ENCODE data around the gene ODAPH.

The ODAPH gene

DNA sequence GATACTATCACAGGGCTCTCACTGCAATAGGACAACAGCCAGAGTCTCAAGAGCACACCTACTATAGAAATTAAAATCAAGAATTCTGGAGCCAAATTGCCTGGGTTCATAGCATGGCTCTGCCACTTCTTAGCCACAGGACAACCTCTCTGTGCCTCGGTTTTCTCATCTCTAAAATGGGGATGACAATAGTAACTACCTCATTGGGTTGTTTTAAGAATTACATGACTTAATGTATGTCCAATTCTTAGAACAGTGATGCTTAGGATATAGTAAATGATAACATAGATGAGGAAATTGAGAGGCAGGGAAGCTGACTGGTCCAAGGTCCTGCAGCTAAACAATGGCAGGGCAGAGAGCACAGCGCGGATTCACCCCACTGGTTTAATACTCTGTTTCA, 11.0 kb upstream of the ODAPH start:
- no peak for DNase-seq (ENCODE audit: low read depth)

DNA sequence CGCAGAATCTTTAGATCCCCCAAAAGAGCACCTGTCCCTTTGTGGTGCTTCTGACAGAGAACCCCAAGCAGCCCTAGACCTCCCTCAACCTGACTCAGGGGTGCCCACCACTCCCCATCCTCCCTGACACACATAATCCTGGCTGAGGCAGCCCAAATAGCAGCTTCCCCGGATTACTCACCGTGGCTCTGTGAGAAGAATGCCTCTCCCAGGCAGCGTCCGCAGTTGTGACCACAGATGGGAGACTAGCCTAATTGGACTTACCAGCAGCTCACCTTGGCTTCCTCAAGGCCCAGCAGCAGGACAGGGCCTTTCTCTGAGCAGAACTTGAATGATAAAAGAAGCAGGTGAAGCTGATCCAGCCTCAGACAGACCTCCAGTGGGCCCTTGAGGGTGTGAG, 10.3 kb upstream of the ODAPH start:
- DNase-seq (ENCODE audit: low read depth): no peak

DNA sequence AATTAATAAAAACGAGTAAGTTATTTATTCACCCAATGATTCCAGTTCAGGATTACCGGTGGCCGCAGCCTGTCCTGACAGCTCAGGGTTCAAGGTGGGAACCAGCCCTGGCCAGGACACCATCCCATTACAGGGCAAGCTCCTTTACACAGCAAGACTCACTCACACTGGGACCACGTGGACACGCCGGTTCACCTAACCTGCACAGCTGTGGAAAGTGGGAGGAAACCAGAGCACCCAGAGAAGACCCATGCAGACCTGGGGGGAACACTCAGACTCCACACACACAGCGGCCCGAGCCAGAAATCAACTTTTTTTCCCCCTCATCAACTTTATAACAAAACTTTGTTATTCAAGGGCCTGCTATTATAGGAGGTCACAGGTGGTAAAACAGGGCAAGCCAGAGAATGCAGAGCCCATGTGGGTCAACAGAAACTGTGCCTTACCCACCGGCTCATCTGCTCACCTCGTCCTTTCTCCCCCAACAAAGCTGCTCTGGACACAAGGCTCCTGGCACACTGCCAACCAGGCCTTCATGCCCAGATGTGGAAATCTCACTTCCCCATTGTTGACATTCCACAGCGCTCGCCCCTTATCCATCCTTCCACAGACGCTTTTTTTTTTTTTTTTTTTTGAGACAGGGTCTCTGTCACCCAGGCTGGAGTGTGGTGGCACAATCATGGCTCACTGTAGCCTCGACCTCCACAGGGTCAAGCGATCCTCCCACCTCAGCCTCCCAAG, 8.0 kb upstream of the ODAPH start:
- DNase-seq (ENCODE audit: low read depth): no peak

DNA sequence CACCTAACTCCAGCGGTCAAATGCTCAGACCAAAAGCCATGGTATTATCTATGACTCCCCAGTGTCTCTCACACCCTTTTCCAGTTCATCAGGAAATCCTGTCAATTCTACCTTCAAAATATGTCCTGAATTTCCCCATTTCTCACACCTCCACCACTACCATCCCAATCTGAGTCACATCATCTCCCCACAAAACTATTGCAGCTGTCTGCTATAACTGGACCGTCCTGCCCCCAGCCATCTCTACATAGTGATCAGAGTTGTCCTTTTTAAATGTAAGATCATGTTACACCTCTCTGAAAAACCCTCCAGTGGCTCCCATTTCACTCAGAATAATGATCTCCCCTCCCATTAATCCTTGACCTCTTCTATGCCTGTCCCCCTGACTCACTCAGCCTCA, 6.8 kb upstream of the ODAPH start:
- no peak for DNase-seq (ENCODE audit: low read depth)

DNA sequence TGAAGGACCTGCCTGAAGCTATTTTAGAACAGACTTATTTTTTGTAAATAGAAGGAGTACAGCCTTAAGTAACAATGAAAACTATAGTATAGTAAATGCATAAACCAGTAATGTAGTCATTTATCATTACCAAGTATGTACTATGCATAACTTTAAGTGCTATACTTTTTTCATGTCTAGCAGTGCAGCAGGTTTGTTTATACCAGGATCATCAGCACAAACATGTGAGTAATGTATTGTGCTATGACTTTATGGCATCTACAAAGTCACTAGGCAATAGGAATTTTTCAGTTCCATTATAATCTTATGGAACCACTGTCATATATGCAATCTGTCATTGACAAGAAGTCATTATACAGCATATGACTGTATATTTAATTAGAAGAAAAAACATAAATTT, 3.4 kb upstream of the ODAPH start:
- DNase-seq (ENCODE audit: low read depth): no peak

DNA sequence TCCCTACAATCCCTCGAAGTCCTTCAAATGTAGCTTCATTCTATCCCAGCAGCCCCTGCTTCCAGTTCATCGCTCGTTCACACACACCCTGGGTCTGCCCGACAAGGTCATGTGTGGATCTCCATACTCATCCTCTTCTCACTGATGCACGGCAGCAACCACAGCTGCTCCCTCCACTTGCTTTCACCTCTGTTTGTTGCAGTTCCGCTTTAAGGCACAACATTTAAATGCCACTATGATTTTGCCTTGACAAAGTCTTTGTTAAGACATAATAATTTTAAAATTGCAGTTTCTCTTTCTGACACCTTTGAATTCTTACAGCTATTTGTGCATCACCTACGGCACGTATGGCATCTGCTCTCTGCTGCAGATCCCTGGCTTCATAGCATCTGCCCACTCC, 1.8 kb downstream of the ODAPH start:
- DNase-seq (ENCODE audit: low read depth): no peak

DNA sequence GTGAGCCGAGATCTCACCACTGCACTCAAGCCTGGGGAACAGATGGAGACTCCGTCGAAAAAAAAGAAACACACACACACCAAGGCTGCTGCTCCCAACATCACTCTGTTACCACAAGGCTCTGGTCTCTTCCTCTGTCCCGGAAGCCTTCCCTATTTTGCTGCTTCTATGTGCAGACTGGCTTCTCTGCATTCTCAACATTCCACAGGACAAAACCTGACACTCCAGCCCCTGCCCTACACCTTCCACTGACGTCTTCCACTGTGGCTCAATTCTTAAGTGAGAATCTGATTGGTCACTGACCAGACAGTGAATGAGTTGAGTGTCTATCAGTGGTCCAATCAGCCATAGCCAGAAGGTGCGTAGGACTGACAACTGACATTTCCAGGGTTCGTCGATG, 5.9 kb downstream of the ODAPH start:
- DNase-seq (ENCODE audit: low read depth): no peak

DNA sequence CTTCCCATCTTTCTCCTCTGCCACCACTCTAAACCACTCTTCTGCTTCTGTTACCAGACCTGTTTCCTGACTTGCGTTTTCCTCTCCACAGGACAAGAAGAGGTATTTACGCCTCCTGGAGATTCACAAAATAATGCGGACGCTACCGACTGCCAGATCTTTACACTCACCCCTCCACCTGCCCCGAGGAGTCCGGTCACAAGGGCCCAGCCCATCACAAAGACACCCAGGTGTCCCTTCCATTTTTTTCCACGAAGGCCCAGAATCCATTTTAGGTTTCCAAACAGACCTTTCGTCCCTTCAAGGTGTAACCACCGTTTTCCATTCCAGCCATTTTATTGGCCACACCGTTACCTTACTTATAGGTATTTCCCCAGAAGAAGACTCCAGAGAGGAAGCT, 8.2 kb downstream of the ODAPH start:
- no peak for DNase-seq (ENCODE audit: low read depth)

DNA sequence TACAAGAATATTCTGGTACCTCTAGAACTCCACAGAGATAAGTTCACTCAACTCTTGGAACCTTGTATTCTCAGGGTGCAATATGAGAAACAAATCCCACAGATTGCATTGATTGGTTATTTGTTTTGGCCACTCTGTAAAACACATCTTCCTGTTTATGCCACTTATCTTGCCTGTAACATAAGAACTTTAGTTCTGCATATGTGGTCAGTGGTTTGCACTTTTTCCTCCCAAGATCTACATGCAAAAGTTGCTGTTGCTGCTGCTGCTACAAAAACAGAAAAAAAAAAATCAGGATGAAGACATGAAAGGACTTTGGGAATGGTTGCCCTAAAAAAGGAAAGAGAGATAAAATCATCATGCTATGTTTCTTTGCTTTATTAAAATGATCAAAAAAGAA, 9.6 kb downstream of the ODAPH start:
- DNase-seq (ENCODE audit: low read depth): no peak

DNA sequence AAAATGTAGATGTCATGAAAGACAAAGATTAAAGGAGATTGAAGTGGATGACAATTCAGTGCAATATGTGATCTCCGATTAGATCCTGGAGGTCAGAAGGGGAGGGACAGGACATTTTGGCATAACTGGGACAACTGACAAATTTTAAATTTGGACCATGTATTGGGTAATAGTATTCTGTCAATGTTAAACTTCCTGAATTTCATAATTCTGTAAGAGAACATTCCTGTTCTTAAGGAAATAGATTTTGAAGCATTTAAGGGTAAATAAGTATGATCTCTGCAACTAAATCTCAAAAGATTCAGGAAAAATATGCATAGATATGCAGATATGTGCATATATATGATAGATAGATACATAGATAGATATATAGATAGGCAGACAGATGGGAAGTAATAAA, 11.0 kb downstream of the ODAPH start:
- DNase-seq (ENCODE audit: low read depth): no peak

DNA sequence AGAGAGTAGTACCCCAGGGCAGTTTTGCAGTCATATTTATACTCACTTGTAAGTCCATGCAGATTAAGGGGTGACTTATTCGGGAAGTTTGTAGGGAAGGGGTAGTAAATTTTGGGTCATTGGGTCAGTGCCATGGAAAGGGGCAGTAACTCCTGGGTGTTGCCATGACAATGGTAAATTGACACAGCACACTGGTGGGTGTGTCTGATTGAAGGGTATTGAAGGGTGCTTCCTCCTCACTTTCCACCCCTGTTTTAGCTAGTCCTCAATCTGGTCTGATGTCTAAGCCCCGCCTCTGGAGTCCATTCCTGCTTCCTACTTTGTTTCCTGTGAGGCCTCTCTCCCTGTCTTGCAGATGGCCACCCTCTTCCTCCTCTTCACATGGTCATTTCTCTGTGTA, 11.9 kb downstream of the ODAPH start:
- DNase-seq (ENCODE audit: low read depth): no peak

DNA sequence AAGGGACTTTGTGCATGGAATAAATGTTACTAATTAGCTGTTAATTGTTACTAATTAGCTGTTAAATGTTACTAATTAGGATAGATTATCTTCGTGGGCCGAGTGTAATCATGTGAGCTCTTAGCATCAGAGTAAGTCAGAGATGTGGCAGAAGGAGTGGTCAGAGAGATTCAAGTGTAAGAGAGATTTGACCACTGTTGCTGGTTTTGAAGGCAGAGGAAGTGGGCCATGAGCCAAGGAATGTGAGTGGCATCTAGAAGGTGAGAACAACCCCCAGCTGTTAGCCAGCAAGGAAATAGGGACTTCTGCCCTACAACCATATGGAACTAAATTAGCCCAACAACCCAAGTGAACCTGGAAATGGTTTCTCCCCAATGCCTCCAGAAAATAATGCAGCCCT, 28.2 kb downstream of the ODAPH start:
- no peak for DNase-seq (ENCODE audit: low read depth)

DNA sequence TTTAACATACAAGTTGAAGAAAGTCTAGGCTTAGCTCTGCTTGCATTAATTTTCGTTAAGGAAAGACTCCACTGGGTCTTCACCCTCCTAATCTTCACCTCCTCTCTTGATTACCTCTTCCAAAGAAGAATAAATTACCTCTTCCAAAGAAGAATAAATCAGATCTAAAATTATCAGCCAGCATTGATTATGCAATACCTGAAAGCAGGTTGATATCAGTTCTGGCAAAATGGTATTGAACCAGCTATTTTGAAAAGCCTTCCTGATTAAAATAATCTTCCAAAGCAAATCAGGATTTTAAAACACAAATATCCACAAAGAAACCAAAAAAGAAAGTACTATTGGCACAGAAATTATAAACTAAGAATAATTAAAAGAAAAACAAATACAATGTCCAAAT, 37.5 kb downstream of the ODAPH start:
- DNase-seq (ENCODE audit: low read depth): no peak

DNA sequence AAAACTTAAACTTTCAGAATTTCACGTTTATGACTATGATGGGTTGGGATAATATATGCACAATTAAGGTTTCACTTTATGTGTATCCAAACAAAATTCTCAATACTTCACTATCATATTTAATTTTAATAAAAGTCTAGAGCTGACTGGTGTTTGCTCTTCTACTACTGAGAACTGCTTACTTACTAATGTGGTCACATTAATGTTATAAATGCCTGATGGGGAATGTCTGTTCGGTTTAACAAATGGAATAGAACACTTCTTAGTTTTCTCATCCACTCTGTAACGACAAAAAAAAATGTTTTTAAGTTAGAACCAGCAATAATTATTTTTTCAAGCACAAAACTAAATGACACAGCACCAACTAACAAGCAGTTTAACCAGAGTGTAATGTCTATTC, 40.2 kb downstream of the ODAPH start:
- no peak for DNase-seq (ENCODE audit: low read depth)

DNA sequence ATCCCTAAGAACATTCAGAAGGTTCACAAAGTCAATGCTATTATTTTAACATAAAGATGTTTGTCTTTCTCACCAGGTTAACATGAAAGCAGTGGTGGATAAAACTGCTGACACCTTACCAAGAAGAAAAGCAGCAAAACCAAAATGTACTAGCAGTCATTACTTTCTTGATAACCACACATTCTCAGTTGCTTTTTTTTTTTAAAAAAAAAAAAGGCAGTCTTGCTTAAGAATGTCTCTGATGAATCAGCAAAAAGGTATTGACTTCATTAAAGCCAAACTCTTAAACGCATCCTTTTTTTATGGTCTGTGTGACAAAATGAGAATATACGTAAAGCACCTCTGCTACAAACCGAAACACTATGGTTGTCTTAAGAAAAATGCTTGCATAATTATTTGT, 42.5 kb downstream of the ODAPH start:
- no peak for DNase-seq (ENCODE audit: low read depth)

DNA sequence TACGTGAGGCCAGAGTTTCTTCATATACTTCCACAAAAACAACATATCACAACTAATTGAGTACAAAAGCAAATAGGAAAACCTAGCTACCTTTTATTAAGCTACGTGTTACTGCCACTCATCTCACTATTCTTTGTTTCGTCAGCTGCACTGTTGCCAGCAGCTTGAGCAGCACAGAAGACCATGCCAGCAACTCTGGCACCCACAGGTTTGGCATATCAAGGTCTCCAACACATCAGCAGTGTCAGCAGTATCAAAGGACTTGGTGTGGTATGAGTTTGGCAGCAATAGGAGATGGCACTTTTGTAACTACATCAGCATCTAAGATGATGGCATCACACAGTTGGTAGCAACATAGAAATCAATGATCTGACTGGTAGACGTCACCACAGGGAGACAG, 43.8 kb downstream of the ODAPH start:
- no peak for DNase-seq (ENCODE audit: low read depth)

DNA sequence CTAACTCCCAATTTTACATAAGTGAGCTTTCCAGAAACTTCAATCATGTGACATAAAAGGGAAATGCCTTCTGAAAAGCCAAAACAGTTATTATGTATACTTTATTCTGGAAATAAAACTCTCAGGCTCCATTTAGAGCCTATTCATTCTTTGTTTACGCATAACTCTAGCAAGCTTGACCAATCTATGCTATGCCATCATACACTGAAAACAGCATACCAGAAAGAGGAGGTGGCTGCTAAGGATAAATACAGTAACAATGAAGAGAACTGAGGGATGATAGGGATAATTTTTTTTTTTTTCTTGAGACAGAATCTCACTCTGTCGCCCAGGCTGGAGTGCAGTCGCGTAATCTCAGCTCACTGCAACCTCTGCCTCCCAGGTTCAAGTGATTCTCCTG, 50.1 kb downstream of the ODAPH start:
- DNase-seq (ENCODE audit: low read depth): no peak

DNA sequence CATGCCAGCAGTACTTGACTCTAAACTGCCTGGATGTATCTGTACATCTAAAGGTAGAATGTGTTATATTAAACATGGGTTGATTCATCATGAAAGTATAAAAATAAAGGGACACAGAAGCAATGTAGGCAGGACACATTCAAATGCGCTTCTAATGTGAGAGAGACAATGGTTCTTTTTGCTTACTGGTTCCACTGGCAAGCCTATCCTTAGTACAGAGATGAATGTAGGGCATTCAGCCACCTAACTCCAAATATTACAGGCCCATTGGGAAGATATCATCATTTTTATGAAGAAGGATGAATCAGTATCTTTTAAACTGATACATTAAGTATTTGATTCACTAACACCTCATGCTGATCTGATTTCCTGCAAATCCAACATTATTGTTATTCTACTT, 56.4 kb downstream of the ODAPH start:
- no peak for DNase-seq (ENCODE audit: low read depth)

Measured in activated gamma-delta T cell treated with anti-CD3 and anti-CD28 coated beads, Interleukin-2, amount 50 U/mL, for 16 hours (primary cell).